Sigmoid colon (tissue), 4 donors: ENCODE data around the gene FBXO15.

Experiments used
- EP300 ChIP-seq, 4 donors: sonication (generic); formaldehyde crosslinking; IDR thresholded peaks; one replicate each; pipeline ENCODE4 v1.6.1; 2017; ENCODE audit warnings: antibody characterized with exemption in 4 of 4
- POLR2A ChIP-seq, 2 donors: fragments of 450-650 bp; IDR thresholded peaks; one replicate each; pipeline ENCODE4 v1.6.1; 2016; ENCODE audit warnings: antibody characterized with exemption in 2 of 2, mild to moderate bottlenecking in 2 of 2, moderate library complexity in 2 of 2
- POLR2AphosphoS5 ChIP-seq, 4 donors: sonication (generic); formaldehyde crosslinking; IDR thresholded peaks; one replicate each; pipeline ENCODE4 v1.6.1; 2017; ENCODE audit warnings: antibody characterized with exemption in 4 of 4
- TF ChIP-seq, protein P1 (sequence below), 4 experiments: fragments of 450-650 bp in 3 of 4; fragments of 200-600 bp in 1 of 4; IDR thresholded peaks; one replicate each; pipeline ENCODE4 v1.5.1; 2016 to 2019; ENCODE audit warnings: antibody characterized with exemption in 4 of 4, mild to moderate bottlenecking in 3 of 4, moderate library complexity in 2 of 4

DNA sequence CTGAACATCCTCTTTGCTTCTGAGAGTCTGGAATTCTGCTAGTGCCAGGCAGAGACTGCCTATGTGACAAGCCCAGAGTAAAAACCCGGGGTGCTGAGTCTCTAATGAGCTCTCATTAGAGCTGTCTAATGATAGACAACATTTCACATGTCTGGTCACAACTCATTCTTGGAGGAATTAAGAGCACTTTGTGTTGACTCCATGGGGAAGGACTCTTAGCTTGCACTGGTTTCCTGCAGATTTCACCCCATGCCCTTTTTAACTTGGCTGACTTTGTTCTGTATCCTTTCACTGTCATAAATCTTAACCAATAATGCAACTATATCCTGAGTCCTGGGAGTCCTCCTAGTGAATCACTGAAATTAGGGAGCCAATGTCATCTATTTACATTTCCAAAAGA lies 33.5 kb downstream of the FBXO15 start:
- TF ChIP-seq EP300 (IDR thresholded peaks at IDR 0.05) (no peak), POLR2A (IDR thresholded peaks at IDR 0.05) (no peak), POLR2AphosphoS5 (IDR thresholded peaks at IDR 0.05) (no peak)
- TF ChIP-seq, protein P1, sequence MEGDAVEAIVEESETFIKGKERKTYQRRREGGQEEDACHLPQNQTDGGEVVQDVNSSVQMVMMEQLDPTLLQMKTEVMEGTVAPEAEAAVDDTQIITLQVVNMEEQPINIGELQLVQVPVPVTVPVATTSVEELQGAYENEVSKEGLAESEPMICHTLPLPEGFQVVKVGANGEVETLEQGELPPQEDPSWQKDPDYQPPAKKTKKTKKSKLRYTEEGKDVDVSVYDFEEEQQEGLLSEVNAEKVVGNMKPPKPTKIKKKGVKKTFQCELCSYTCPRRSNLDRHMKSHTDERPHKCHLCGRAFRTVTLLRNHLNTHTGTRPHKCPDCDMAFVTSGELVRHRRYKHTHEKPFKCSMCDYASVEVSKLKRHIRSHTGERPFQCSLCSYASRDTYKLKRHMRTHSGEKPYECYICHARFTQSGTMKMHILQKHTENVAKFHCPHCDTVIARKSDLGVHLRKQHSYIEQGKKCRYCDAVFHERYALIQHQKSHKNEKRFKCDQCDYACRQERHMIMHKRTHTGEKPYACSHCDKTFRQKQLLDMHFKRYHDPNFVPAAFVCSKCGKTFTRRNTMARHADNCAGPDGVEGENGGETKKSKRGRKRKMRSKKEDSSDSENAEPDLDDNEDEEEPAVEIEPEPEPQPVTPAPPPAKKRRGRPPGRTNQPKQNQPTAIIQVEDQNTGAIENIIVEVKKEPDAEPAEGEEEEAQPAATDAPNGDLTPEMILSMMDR (IDR thresholded peaks at IDR 0.05), result no peak
